Measurements from ENCODE around the gene TBC1D1. TPM values are rescaled to one million over a fixed set of nuclear protein-coding genes. Genes with fewer than 3 reads are reported as not detected.

The TBC1D1 gene
- total RNA-seq, 1 experiment from 2014 or later = 106 TPM

- Histone ChIP-seq H3K79me2 (ENCODE audit: low read depth) (no peaks in the 10 kb centered on the region), H3K4me1 (replicated peaks; ENCODE audit: insufficient read depth) (peaks cover 43% of the 10 kb centered on the region), H3K27ac (no peak overlapping the region), H3K9me3 (ENCODE audit: insufficient read depth, low read depth) (no peaks in the 10 kb centered on the region), H3K4me3 (no peak overlapping the region), H3K36me3 (ENCODE audit: low read depth) (no peaks in the 10 kb centered on the region), H2AFZ (no peak overlapping the region), H3K4me2 (no peak overlapping the region), H3F3A (ENCODE audit: insufficient read depth, low read depth) (peaks cover 20% of the 10 kb centered on the region), H3K27me3 (ENCODE audit: insufficient read depth, low read depth) (no peaks in the 10 kb centered on the region), H4K20me1 (ENCODE audit: insufficient read depth) (no peaks in the 10 kb centered on the region), H3K9me2 (ENCODE audit: insufficient read depth) (no peaks in the 10 kb centered on the region)
- POLR2A ChIA-PET (ENCODE audit: unreplicated experiment) = no interaction called here
- no peak for TF ChIP-seq CTCF (conservative IDR thresholded peaks at IDR 0.05)
- TF ChIP-seq EZH2 (IDR thresholded peaks at IDR 0.05; ENCODE audit: low read depth) = no peak
- intact Hi-C loops (cut with micrococcal nuclease; ENCODE audit: unreplicated experiment) = loop anchor here (10.0 kb wide), 1 partner anchor 372 kb away; no protein-coding TSS in a partner anchor
- BruUV-seq (replicated peaks) = no TSS peak
- no peak for DNase-seq
- CTCF ChIA-PET = no interaction called here
These were observed 286.2 kb downstream of the TBC1D1 start for GRCh38 chr4:38177035-38177546.

GRCh38 chr4:38177641-38178391 lies 286.9 kb downstream of the TBC1D1 start:
- Histone ChIP-seq H3K27me3 (ENCODE audit: insufficient read depth, low read depth) (no peaks in the 10 kb centered on the region), H3K9me2 (ENCODE audit: insufficient read depth) (no peaks in the 10 kb centered on the region), H3K27ac (no peak overlapping the region), H2AFZ (no peak overlapping the region), H4K20me1 (ENCODE audit: insufficient read depth) (no peaks in the 10 kb centered on the region), H3K4me2 (no peak overlapping the region), H3F3A (ENCODE audit: insufficient read depth, low read depth) (peaks cover 20% of the 10 kb centered on the region), H3K36me3 (ENCODE audit: low read depth) (no peaks in the 10 kb centered on the region), H3K79me2 (ENCODE audit: low read depth) (no peaks in the 10 kb centered on the region), H3K9me3 (ENCODE audit: insufficient read depth, low read depth) (no peaks in the 10 kb centered on the region), H3K4me1 (replicated peaks; ENCODE audit: insufficient read depth) (peaks cover 43% of the 10 kb centered on the region), H3K4me3 (no peak overlapping the region)
- ChIA-PET POLR2A (ENCODE audit: unreplicated experiment) (no interaction called here), CTCF (no interaction called here)
- TF ChIP-seq EZH2 (IDR thresholded peaks at IDR 0.05; ENCODE audit: low read depth) = no peak
- intact Hi-C loops (cut with micrococcal nuclease; ENCODE audit: unreplicated experiment) = loop anchor here (2.0 to 10.0 kb wide), 2 partner anchors 53 to 373 kb away; no protein-coding TSS in a partner anchor
- DNase-seq = no peak
- BruUV-seq (replicated peaks) = no TSS peak

- H3K4me3 ChIP-seq = no peak overlapping the region
- intact Hi-C loops (cut with micrococcal nuclease; ENCODE audit: unreplicated experiment) = loop anchor here (2.0 to 10.0 kb wide), 2 partner anchors 52 to 374 kb away; no protein-coding TSS in a partner anchor
- CTCF ChIA-PET = interaction anchor here (0.6 to 1.3 kb wide), 2 partner anchors 94 to 116 kb away, joined by 4 read pairs; no protein-coding TSS in a partner anchor
- DNase-seq = no peak
- H3F3A ChIP-seq (ENCODE audit: insufficient read depth, low read depth) = peaks cover 20% of the 10 kb centered on the region
- H3K27ac ChIP-seq = no peak overlapping the region
- POLR2A ChIA-PET (ENCODE audit: unreplicated experiment) = no interaction called here
- no peaks in the 10 kb centered on the region for H3K9me2 ChIP-seq (ENCODE audit: insufficient read depth)
- no peak for TF ChIP-seq CTCF (conservative IDR thresholded peaks at IDR 0.05)
- TF ChIP-seq EZH2 (IDR thresholded peaks at IDR 0.05; ENCODE audit: low read depth) = no peak
- no peaks in the 10 kb centered on the region for H3K79me2 ChIP-seq (ENCODE audit: low read depth)
- H3K4me1 ChIP-seq (replicated peaks; ENCODE audit: insufficient read depth) = peaks cover 42% of the 10 kb centered on the region
- no peak overlapping the region for H2AFZ ChIP-seq
- no peaks in the 10 kb centered on the region for H3K9me3 ChIP-seq (ENCODE audit: insufficient read depth, low read depth)
- H3K4me2 ChIP-seq = no peak overlapping the region
- no TSS peak for BruUV-seq (replicated peaks)
- H4K20me1 ChIP-seq (ENCODE audit: insufficient read depth) = no peaks in the 10 kb centered on the region
- no peaks in the 10 kb centered on the region for H3K27me3 ChIP-seq (ENCODE audit: insufficient read depth, low read depth)
- H3K36me3 ChIP-seq (ENCODE audit: low read depth) = no peaks in the 10 kb centered on the region
These were observed 287.6 kb downstream of the TBC1D1 start for GRCh38 chr4:38178392-38178995.

Measured in PC-9 (cell line).